Measurements from ENCODE around the gene PDXK. TPM values are rescaled to one million over a fixed set of nuclear protein-coding genes. Genes with fewer than 3 reads are reported as not detected.

The PDXK gene
- total and polyA plus RNA-seq, 2 of the 8 experiments (the other 6 are each of a cell fraction or from before 2014, with no cell fraction given), result 78.0 to 112 TPM

DNA sequence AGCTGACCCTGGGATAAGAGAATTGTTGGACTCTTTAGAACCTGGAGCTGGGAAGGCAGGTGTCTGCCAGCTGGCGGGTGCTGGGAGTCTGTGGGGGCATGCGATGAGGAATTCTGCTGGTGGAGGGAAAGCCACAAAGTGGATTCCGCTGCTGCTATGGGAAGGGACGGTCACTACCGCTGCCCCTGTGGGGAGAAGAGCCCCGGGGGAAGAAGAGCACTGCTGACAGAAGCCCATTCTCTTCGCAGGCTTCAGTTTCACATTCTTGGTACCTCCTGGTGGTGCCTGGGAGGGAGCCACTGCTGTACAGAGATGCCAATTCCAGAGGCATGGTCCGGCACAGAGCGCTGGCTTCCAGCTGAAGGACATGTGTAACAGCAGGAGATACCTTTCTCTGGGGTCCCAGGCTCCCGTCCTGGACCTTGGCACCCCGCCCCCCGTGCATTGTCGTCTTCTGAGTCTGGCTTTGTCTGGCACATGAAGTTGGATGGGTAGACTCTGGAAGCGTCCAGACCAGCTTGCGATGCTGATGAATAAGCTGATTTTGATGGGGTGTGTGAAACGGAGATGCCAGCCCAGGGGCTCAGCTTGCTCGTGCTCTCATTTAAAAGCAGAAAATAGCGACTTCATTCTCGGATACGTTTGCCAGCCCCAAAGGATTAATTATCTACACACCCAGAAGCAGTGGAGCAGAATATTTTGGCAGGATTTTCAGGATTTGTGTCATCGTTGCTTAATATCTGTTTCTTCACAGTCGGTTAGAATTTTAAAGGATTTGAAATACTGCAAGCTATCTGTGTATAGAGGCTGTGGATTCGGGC lies 13.2 kb downstream of the PDXK start:
- Histone ChIP-seq H3K23me2 (ENCODE audit: low read depth, low read length) (peaks cover 9% of the 10 kb centered on the region; the same call in 1 of the 2 replicates), H4K91ac (replicated peaks; ENCODE audit: insufficient read length, low read length) (no peak overlapping the region), H3K27ac (ENCODE audit: low read depth, low read length) (no peak overlapping the region), H3K9ac (replicated peaks in 1 of 4; ENCODE audit: extremely low read depth in 1 of 4, low read depth in 3 of 4, low read length in 3 of 4) (no peak overlapping the region), H3K4ac (replicated peaks; ENCODE audit: insufficient read length, low read depth, low read length) (no peak overlapping the region), H2BK120ac (replicated peaks; ENCODE audit: low read depth, low read length) (no peak overlapping the region), H3K79me1 (ENCODE audit: low read depth, low read length) (peaks cover 2% of the 10 kb centered on the region; the same call in 1 of the 2 replicates), H3K27me3 (replicated peaks in 1 of 4; ENCODE audit: control insufficient read depth in 3 of 4, extremely low read depth in 1 of 4, insufficient read depth in 3 of 4, low read length in 3 of 4) (no peaks in the 10 kb centered on the region), H3K4me3 (ENCODE audit: extremely low read depth in 1 of 4, insufficient read depth in 2 of 4, low read depth in 3 of 4, low read length in 4 of 4) (no peak overlapping the region), H2BK12ac (ENCODE audit: low read depth, low read length) (no peak overlapping the region), H2BK5ac (ENCODE audit: low read depth, low read length) (no peak overlapping the region; the same call in 1 of the 2 replicates), H2BK15ac (ENCODE audit: low read length) (no peak overlapping the region), H3K79me2 (ENCODE audit: control insufficient read depth in 1 of 2, insufficient read depth in 2 of 2, low read length in 2 of 2) (peaks cover 0 to 41% of the 10 kb centered on the region in 2 experiments; a peak in 3 of 4 replicates), H4K8ac (ENCODE audit: extremely low read depth, insufficient read depth, low read length) (no peak overlapping the region), H4K20me1 (replicated peaks in 1 of 2; ENCODE audit: control insufficient read depth in 1 of 2, insufficient read depth in 2 of 2, low read length in 2 of 2) (peaks cover 4 to 18% of the 10 kb centered on the region in 2 experiments), H2BK20ac (ENCODE audit: low read length) (no peak overlapping the region), H3K9me3 (ENCODE audit: insufficient read depth in 2 of 2, low read depth in 1 of 2, low read length in 1 of 2) (no peaks in the 10 kb centered on the region), H4K5ac (ENCODE audit: insufficient read length, low read depth, low read length) (no peak overlapping the region), H2AFZ (ENCODE audit: low read length) (no peak overlapping the region), H3K14ac (ENCODE audit: insufficient read length) (no peak overlapping the region), H3K4me1 (replicated peaks in 1 of 4; ENCODE audit: control insufficient read depth in 3 of 4, insufficient read depth in 4 of 4, low read length in 3 of 4) (peaks cover 0 to 18% (median 11%) of the 10 kb centered on the region in 4 experiments; a peak in 6 of 7 replicates), H3K18ac (ENCODE audit: extremely low read depth, low read length) (no peak overlapping the region), H3K56ac (replicated peaks; ENCODE audit: insufficient read length, low read depth, low read length) (no peak overlapping the region), H3K4me2 (ENCODE audit: insufficient read depth in 1 of 2, low read depth in 2 of 2, low read length in 2 of 2) (no peak overlapping the region), H3K36me3 (ENCODE audit: control insufficient read depth in 2 of 4, insufficient read depth in 4 of 4, low read length in 3 of 4) (no peaks in the 10 kb centered on the region), H2AK5ac (ENCODE audit: low read depth, low read length) (no peak overlapping the region), H3K23ac (ENCODE audit: insufficient read length) (no peak overlapping the region)
- ChIA-PET POLR2A (ENCODE audit: partially characterized antibody) (interaction anchor here (0.6 to 6.8 kb wide), 4 partner anchors 12 to 807 kb away, joined by 3 to 41 read pairs (median 3); partner anchors contain the start of gene PDXK), CTCF (ENCODE audit: partially characterized antibody) (interaction anchor here (1.0 kb wide), 1 partner anchor 11 kb away, joined by 6 read pairs; no protein-coding TSS in a partner anchor)
- 90% methylated on average over 23 of the region's 23 CpGs; no CpG with 5 or more reads in 1 of the 2 experiments for WGBS, 2 experiments (ENCODE audit: extremely low coverage in 1 of 2, insufficient coverage in 1 of 2, insufficient read length in 1 of 2, insufficient replicate concordance in 2 of 2, low coverage in 1 of 2, low lambda C conversion rate in 2 of 2, missing lambda C conversion rate in 1 of 2)
- DNase-seq (ENCODE audit: low read depth in 1 of 2, low spot score in 2 of 2) (no peak), FAIRE-seq (no peak)
- TF ChIP-seq RXRA (IDR thresholded peaks at IDR 0.05; ENCODE audit: insufficient read depth, low read depth, low read length), result no peak
- no peak for TF ChIP-seq SP2 (IDR thresholded peaks at IDR 0.05; ENCODE audit: low read length)
- TF ChIP-seq GTF2F1 (IDR thresholded peaks at IDR 0.05; ENCODE audit: borderline replicate concordance, low read depth, low read length), result no peak

All from H1 (cell line).